C4-2B (cell line): Measurements from ENCODE around the gene PIK3R3.
"Not testable (repeated sequence)": the region's sequence is repeated elsewhere in the genome, so short reads cannot be mapped to it uniquely, and the experiment has no call there.

Experiments used
- ZFX ChIP-seq: fragments of 450-650 bp; IDR thresholded peaks from 2 replicates; pipeline ENCODE4 v1.6.1; 2017
- TF ChIP-seq, protein P1 (sequence below): fragments of 450-650 bp; conservative IDR thresholded peaks from 2 replicates; pipeline ENCODE4 v1.5.1; 2017; ENCODE audit warnings: mild to moderate bottlenecking

DNA sequence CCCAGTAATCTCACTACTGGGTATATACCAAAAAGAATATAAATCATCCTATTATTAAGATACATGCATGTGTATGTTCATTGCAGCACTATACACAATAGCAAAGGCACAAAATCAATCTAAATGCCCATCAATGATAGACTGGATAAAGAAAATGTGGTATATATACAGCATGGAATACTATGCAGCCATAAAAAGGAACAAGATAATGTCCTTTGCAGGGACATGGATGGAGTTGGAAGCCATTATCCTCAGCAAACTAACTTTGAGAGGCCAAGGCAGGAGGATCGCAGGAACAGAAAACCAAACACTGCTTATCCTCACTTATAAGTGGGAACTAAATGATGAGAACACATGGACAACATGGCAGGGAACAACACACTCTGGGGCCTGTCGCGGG is 37.3 kb downstream of the PIK3R3 start:
- TF ChIP-seq, protein P1, sequence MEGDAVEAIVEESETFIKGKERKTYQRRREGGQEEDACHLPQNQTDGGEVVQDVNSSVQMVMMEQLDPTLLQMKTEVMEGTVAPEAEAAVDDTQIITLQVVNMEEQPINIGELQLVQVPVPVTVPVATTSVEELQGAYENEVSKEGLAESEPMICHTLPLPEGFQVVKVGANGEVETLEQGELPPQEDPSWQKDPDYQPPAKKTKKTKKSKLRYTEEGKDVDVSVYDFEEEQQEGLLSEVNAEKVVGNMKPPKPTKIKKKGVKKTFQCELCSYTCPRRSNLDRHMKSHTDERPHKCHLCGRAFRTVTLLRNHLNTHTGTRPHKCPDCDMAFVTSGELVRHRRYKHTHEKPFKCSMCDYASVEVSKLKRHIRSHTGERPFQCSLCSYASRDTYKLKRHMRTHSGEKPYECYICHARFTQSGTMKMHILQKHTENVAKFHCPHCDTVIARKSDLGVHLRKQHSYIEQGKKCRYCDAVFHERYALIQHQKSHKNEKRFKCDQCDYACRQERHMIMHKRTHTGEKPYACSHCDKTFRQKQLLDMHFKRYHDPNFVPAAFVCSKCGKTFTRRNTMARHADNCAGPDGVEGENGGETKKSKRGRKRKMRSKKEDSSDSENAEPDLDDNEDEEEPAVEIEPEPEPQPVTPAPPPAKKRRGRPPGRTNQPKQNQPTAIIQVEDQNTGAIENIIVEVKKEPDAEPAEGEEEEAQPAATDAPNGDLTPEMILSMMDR, result not testable (repeated sequence)
- not testable (repeated sequence) for TF ChIP-seq ZFX
